HepG2 (cell line): ENCODE measurements around the gene LUC7L. TPM values are rescaled to one million over a fixed set of nuclear protein-coding genes. Genes with fewer than 3 reads are reported as not detected.

Experiments
- ARID2 ChIP-seq: sonication (generic); formaldehyde crosslinking; IDR thresholded peaks from 2 replicates; pipeline ENCODE4 v1.8.1; 2022; ENCODE audit warnings: mild to moderate bottlenecking, missing genetic modification reagents, borderline replicate concordance
- ELF1 ChIP-seq: sonication (generic); formaldehyde crosslinking; IDR thresholded peaks from 2 replicates; pipeline ENCODE4 v1.4.0; 2020; ENCODE audit warnings: missing genetic modification reagents
- ERF ChIP-seq: IDR thresholded peaks from 2 replicates; pipeline ENCODE4 v1.6.1; 2018; ENCODE audit warnings: missing biosample characterization, missing genetic modification reagents
- ETV6 ChIP-seq: sonication (generic); formaldehyde crosslinking; conservative IDR thresholded peaks from 2 replicates; pipeline ENCODE4 v1.4.0; 2020; ENCODE audit warnings: missing genetic modification reagents
- HNF4G ChIP-seq, 2 experiments: sonication (generic) in 1 of 2; formaldehyde crosslinking in 1 of 2; IDR thresholded peaks; 2 replicates each; pipeline versions ENCODE4 v1.4.0 to v1.6.1; 2011 to 2020; ENCODE audit warnings: borderline replicate concordance in 2 of 2, low read depth in 2 of 2, mild to moderate bottlenecking in 2 of 2, low read length in 1 of 2, missing genetic modification reagents in 1 of 2, moderate library complexity in 1 of 2
- HOXD1 ChIP-seq: sonication (generic); formaldehyde crosslinking; IDR thresholded peaks from 2 replicates; pipeline ENCODE4 v1.5.0; 2020; ENCODE audit warnings: missing genetic modification reagents
- JUNB ChIP-seq: sonication (generic); formaldehyde crosslinking; IDR thresholded peaks from 2 replicates; pipeline ENCODE4 v1.8.0; 2022; ENCODE audit warnings: missing genetic modification reagents, mild to moderate bottlenecking, borderline replicate concordance
- KDM5A ChIP-seq: fragments of 200-600 bp; sonication (generic); IDR thresholded peaks from 2 replicates; pipeline ENCODE4 v1.7.0; 2018; ENCODE audit warnings: antibody characterized with exemption, mild to moderate bottlenecking, low read length, borderline replicate concordance
- MED1 ChIP-seq: sonication (generic); formaldehyde crosslinking; IDR thresholded peaks from 2 replicates; pipeline ENCODE4 v1.4.0; 2020; ENCODE audit warnings: missing genetic modification reagents
- MEIS2 ChIP-seq: sonication (generic); formaldehyde crosslinking; IDR thresholded peaks from 2 replicates; pipeline ENCODE4 v1.9.0; 2021; ENCODE audit warnings: mild to moderate bottlenecking, missing genetic modification reagents
- NCOA1 ChIP-seq: sonication (generic); formaldehyde crosslinking; IDR thresholded peaks from 2 replicates; pipeline ENCODE4 v1.9.0; 2021; ENCODE audit warnings: missing genetic modification reagents
- NCOA5 ChIP-seq: sonication (generic); formaldehyde crosslinking; IDR thresholded peaks from 2 replicates; pipeline ENCODE4 v1.4.0; 2020; ENCODE audit warnings: missing genetic modification reagents
- PRPF4 ChIP-seq: fragments of 200-400 bp; formaldehyde crosslinking; IDR thresholded peaks from 2 replicates; pipeline ENCODE4 v1.6.1; 2016; ENCODE audit warnings: low read length, low read depth; ENCODE audit not compliant: poor library complexity, severe bottlenecking
- RFX3 ChIP-seq: IDR thresholded peaks from 2 replicates; pipeline ENCODE4 v1.6.1; 2016; ENCODE audit warnings: missing biosample characterization, missing genetic modification reagents
- SMC3 ChIP-seq: IDR thresholded peaks from 2 replicates; pipeline ENCODE4 v1.6.1; 2011; ENCODE audit warnings: low read length, improper control_type of control experiment
- SP140L ChIP-seq: sonication (generic); formaldehyde crosslinking; IDR thresholded peaks from 2 replicates; pipeline ENCODE4 v1.4.0; 2020; ENCODE audit warnings: missing genetic modification reagents, borderline replicate concordance
- TAF15 ChIP-seq: fragments of 200-400 bp; formaldehyde crosslinking; IDR thresholded peaks from one replicate; pipeline ENCODE4 v1.6.1; 2018; ENCODE audit warnings: mild to moderate bottlenecking, low read depth, low read length; ENCODE audit not compliant: poor library complexity, severe bottlenecking
- TFDP2 ChIP-seq: sonication (generic); formaldehyde crosslinking; IDR thresholded peaks from 2 replicates; pipeline ENCODE4 v1.4.0; 2020; ENCODE audit warnings: missing genetic modification reagents
- ZBTB25 ChIP-seq: IDR thresholded peaks from 2 replicates; pipeline ENCODE4 v1.6.1; 2018; ENCODE audit warnings: missing genetic modification reagents
- ZBTB7A ChIP-seq: sonication (generic); formaldehyde crosslinking; IDR thresholded peaks from 2 replicates; pipeline ENCODE4 v1.8.0; 2022; ENCODE audit warnings: mild to moderate bottlenecking, missing genetic modification reagents
- ZNF264 ChIP-seq: sonication (generic); formaldehyde crosslinking; IDR thresholded peaks from 2 replicates; pipeline ENCODE4 v1.4.0; 2020; ENCODE audit warnings: missing genetic modification reagents
- ZNF3 ChIP-seq: IDR thresholded peaks from 2 replicates; pipeline ENCODE4 v1.7.0; 2017; ENCODE audit warnings: inconsistent platforms
- ZNF34 ChIP-seq: sonication (generic); formaldehyde crosslinking; IDR thresholded peaks from 2 replicates; pipeline ENCODE4 v1.4.0; 2020; ENCODE audit warnings: mild to moderate bottlenecking, missing genetic modification reagents, borderline replicate concordance
- ZNF543 ChIP-seq: sonication (generic); formaldehyde crosslinking; IDR thresholded peaks from 2 replicates; pipeline ENCODE4 v1.4.0; 2020; ENCODE audit warnings: mild to moderate bottlenecking, missing genetic modification reagents
- ZNF547 ChIP-seq: sonication (generic); formaldehyde crosslinking; IDR thresholded peaks from 2 replicates; pipeline ENCODE4 v1.5.1; 2020; ENCODE audit warnings: mild to moderate bottlenecking, missing genetic modification reagents
- ZNF605 ChIP-seq: sonication (generic); formaldehyde crosslinking; IDR thresholded peaks from 2 replicates; pipeline ENCODE4 v1.8.0; 2022; ENCODE audit warnings: mild to moderate bottlenecking, missing genetic modification reagents
- ZNF616 ChIP-seq: sonication (generic); formaldehyde crosslinking; IDR thresholded peaks from 2 replicates; pipeline ENCODE4 v1.5.0; 2020; ENCODE audit warnings: low read depth, mild to moderate bottlenecking, missing genetic modification reagents
- ZNF749 ChIP-seq: sonication (generic); formaldehyde crosslinking; IDR thresholded peaks from 2 replicates; pipeline ENCODE4 v1.8.0; 2022; ENCODE audit warnings: mild to moderate bottlenecking, missing genetic modification reagents, moderate library complexity, borderline replicate concordance
- ZNF775 ChIP-seq: sonication (generic); formaldehyde crosslinking; IDR thresholded peaks from 2 replicates; pipeline ENCODE4 v1.4.0; 2020; ENCODE audit warnings: missing genetic modification reagents, mild to moderate bottlenecking, moderate library complexity, borderline replicate concordance
- ZSCAN21 ChIP-seq: sonication (generic); formaldehyde crosslinking; IDR thresholded peaks from 2 replicates; pipeline ENCODE4 v1.8.0; 2022; ENCODE audit warnings: mild to moderate bottlenecking, missing genetic modification reagents, moderate library complexity, borderline replicate concordance
- polyA plus RNA-seq, 8 experiments: library from polyadenylated mRNA; depleted of rRNA in 3 of 8; stranded (reverse) in 7 of 8; unstranded in 1 of 8; fragments of >200 nt; fragmentation: Illumina TruSeq in 4 of 8; extraction: Trizol in 4 of 8; gene quantifications; 2 replicates each; pipeline versions ENCODE4 v1.2.1 to v1.2.3, GENCODE V29; 2011 to 2016; ENCODE audit warnings: low read depth in 4 of 8, missing spikeins in 1 of 8, mixed read lengths in 1 of 8; ENCODE audit not compliant: insufficient read depth in 1 of 8
- total RNA-seq, 5 experiments: library from RNA; depleted of rRNA; stranded (reverse); fragments of >200 nt; fragmentation: Illumina TruSeq; extraction: Trizol; gene quantifications; 2 replicates each; pipeline ENCODE4 v1.2.3, GENCODE V29; 2016; ENCODE audit warnings: low read depth in 1 of 5
- TF ChIP-seq, protein P1 (sequence below): sonication (generic); formaldehyde crosslinking; IDR thresholded peaks from 2 replicates; pipeline ENCODE4 v1.4.0; 2020; ENCODE audit warnings: missing genetic modification reagents

The LUC7L gene
- total and polyA plus RNA-seq, 2 of the 13 experiments (the other 11 are each of a cell fraction or from before 2014, with no cell fraction given): 48.7 to 56.9 TPM

DNA sequence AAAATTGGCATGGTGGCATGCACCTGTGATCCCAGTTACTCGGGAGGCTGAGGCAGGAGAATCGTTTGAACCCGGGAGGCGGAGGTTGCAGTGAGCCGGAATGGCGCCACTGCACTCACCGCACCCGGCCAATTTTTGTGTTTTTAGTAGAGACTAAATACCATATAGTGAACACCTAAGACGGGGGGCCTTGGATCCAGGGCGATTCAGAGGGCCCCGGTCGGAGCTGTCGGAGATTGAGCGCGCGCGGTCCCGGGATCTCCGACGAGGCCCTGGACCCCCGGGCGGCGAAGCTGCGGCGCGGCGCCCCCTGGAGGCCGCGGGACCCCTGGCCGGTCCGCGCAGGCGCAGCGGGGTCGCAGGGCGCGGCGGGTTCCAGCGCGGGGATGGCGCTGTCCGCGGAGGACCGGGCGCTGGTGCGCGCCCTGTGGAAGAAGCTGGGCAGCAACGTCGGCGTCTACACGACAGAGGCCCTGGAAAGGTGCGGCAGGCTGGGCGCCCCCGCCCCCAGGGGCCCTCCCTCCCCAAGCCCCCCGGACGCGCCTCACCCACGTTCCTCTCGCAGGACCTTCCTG, 49.1 kb downstream of the LUC7L start, which contains the start of gene HBQ1 (continued):
- peak; percentile 67; the same call in 1 of the 2 replicates for TF ChIP-seq MEIS2
- no peak for TF ChIP-seq TFDP2 (CRISPR knock-in tag)
- no peak for TF ChIP-seq ZNF605 (CRISPR knock-in tag)
- TF ChIP-seq SMC3: no peak
- TF ChIP-seq ETV6 (CRISPR knock-in tag): no peak
- no peak for TF ChIP-seq PRPF4
- TF ChIP-seq ZNF616: 0 out of 2 replicates have a peak, but pooled peaks have one; percentile 48
- TF ChIP-seq MED1: 0 out of 2 replicates have a peak, but pooled peaks have one; percentile 20
- no peak for TF ChIP-seq ZNF749
- TF ChIP-seq SP140L (CRISPR knock-in tag): no peak
- no peak for TF ChIP-seq TAF15
- no peak for TF ChIP-seq HNF4G (IDR thresholded peaks at IDR 0.05; ENCODE audit: borderline replicate concordance, low read depth, low read length)
- no peak for TF ChIP-seq HNF4G (CRISPR knock-in tag; IDR thresholded peaks at IDR 0.05; ENCODE audit: borderline replicate concordance, low read depth)
- TF ChIP-seq, protein P1, sequence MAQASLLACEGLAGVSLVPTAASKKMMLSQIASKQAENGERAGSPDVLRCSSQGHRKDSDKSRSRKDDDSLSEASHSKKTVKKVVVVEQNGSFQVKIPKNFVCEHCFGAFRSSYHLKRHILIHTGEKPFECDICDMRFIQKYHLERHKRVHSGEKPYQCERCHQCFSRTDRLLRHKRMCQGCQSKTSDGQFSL (CRISPR knock-in tag): no peak
- TF ChIP-seq ARID2 (CRISPR knock-in tag): no peak
- no peak for TF ChIP-seq ZSCAN21 (CRISPR knock-in tag)
- TF ChIP-seq ELF1 (CRISPR knock-in tag): no peak
- TF ChIP-seq RFX3: no peak
- TF ChIP-seq ZNF547: no peak
- TF ChIP-seq ZBTB25: no peak
- no peak for TF ChIP-seq ZNF775 (CRISPR knock-in tag)
- no peak for TF ChIP-seq NCOA5 (CRISPR knock-in tag)
- no peak for TF ChIP-seq HOXD1
- no peak for TF ChIP-seq KDM5A
- TF ChIP-seq ZNF3: no peak
- TF ChIP-seq ZNF34 (CRISPR knock-in tag): no peak
- no peak for TF ChIP-seq NCOA1
- no peak for TF ChIP-seq ZNF264 (CRISPR knock-in tag)
- TF ChIP-seq ERF (CRISPR knock-in tag): no peak; the same call in 1 of the 2 replicates
- TF ChIP-seq ZNF543 (CRISPR knock-in tag): no peak
- TF ChIP-seq ZBTB7A (CRISPR knock-in tag): no peak
- no peak for TF ChIP-seq JUNB (CRISPR knock-in tag)
